WI38 (cell line): ENCODE measurements around the gene GALE.

Experiments
- H3K4me3 ChIP-seq: 2 replicates; pipeline ENCODE4 v1.5.1; 2011; ENCODE audit warnings: low read depth, mild to moderate bottlenecking, control low read depth, low read length
- TF ChIP-seq, protein P1 (sequence below): IDR thresholded peaks from 2 replicates; pipeline ENCODE4 v1.5.1; 2012; ENCODE audit warnings: low read depth, mild to moderate bottlenecking, control low read depth, low read length

GALE gene

DNA sequence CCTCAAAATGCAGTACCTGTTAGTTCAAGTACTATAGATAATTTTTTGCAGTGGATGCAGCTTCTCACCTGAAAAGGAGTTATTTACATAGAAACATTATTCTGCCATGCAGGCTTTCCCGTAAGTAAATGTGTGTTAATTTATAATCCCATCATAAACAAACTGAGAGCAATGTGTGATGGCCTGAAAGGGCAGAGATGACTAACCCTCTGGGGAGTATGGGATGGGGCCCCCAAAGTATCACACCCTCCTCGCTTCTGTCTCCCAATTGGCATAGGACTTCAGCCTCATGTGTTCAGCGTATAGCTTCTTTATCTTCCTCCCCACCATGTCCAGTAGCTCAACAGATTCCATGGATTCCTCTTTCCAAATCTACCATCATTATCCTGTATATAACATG, 17.1 kb upstream of the GALE start:
- TF ChIP-seq, protein P1, sequence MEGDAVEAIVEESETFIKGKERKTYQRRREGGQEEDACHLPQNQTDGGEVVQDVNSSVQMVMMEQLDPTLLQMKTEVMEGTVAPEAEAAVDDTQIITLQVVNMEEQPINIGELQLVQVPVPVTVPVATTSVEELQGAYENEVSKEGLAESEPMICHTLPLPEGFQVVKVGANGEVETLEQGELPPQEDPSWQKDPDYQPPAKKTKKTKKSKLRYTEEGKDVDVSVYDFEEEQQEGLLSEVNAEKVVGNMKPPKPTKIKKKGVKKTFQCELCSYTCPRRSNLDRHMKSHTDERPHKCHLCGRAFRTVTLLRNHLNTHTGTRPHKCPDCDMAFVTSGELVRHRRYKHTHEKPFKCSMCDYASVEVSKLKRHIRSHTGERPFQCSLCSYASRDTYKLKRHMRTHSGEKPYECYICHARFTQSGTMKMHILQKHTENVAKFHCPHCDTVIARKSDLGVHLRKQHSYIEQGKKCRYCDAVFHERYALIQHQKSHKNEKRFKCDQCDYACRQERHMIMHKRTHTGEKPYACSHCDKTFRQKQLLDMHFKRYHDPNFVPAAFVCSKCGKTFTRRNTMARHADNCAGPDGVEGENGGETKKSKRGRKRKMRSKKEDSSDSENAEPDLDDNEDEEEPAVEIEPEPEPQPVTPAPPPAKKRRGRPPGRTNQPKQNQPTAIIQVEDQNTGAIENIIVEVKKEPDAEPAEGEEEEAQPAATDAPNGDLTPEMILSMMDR, result no peak
- H3K4me3 ChIP-seq, result no peak overlapping the region

DNA sequence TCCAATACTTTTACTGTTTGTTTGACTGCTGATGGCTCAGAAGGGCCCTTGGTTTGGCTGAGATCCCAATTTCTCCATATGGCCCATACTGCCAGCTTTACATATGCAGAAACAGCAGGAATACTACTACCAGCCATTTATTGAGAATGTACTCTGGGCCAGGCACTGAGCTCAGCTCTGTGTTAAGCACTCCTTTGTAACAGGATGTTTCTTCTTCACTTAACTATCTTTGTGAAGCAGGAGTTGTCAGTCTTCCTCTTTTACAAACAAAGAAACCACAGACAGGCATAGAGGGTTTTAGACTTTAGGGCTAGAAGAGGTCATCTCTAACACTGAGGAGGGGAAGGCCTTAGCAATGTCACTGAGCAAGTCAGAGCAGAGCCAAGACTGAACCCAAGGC, 16.4 kb upstream of the GALE start:
- TF ChIP-seq, protein P1, result no peak
- no peak overlapping the region for H3K4me3 ChIP-seq

DNA sequence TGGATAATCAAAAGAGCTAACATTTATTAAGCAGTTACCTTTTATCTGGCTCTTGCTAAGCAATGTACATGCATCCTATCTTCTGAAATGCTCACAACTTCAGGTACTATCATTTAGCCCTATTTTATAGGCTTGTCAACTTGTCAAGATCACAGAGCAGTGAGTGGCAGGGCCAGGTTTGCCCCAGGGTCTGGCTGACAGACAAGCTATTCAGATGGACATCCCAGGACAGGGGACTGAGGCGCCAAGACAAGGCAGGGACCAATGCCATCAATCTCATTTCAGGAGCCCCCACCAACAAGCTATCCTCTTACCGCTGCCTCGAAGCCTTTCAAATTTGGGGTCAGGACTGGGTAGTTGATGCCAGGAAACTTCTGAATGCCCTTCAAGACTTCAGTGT, 15.8 kb upstream of the GALE start:
- TF ChIP-seq, protein P1, result no peak
- H3K4me3 ChIP-seq, result no peak overlapping the region

DNA sequence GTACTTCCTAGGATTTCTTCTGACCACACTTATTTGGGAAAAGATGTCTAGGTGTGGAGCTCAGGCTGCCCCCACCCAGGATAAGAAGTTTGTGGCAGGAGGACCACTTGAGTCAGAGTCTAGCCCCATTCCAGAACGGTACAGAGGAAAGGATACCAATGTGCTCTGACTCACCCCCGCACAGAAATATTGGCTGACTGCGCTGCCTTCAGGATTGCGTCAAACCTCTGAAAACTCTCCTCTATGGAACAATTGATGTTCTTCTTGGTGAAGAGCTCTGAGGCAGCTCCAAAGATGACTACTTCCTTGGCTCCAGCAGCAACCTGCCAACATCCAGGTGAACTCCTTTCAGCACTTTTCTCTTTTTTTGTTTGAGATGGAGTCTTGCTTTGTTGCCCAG, 13.5 kb upstream of the GALE start:
- H3K4me3 ChIP-seq, result no peak overlapping the region
- TF ChIP-seq, protein P1, result no peak

DNA sequence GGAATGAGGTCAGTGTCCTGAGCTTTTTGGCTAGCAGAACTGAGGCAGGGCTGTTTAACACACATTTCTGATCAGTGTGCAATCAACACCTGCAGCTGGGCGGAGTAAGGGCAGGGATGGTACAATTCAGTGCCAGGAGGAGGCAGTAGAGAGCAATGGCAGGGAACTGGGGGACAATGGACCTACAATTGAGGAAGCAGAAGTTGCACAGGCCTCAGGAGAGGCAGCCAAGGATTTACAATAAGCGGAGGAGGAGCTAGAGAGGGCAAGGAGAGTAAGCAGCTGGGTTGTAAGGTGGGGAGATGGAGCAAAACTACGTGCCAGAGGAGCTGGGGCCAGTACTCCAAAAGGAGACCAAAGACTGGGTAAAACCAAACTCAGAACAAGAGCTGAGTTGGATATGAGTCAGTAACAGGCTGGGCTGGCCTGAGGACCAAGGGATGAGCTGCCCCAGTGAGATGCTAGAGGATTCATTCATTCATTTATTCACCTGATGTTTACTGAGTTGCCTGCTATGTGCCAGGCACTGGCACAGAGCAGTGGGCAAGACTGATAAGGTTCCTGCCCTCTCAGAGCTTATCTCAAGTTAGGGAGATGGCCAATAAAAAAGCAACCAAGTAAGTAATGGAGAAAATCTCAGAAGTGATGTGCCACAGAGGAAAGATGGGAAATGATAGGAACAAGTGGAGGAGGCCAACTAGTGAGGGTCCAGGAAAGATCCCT, 10.4 kb upstream of the GALE start:
- H3K4me3 ChIP-seq, result no peak overlapping the region
- TF ChIP-seq, protein P1, result peak; percentile 69

DNA sequence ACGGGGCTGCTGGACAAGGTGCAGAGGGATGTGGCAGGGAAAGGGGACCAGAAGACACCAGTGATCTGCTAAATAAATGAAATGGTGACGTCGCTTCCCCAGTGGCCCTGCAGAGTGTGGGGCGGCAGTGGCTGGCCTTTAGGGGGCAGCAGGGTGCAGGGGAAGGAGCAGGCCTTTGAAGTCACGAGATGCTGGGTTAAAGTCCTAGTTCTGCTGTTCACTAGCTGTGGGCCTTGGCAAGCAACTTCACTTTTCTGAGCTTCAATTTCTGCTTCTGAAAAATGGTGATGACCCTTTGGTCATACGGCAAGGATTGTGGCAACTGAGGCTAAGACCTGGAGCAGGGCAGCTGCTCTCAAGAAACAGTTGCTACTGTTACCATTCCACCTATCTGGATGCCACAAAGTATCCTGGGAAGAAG, 9.2 kb upstream of the GALE start:
- no peak overlapping the region for H3K4me3 ChIP-seq
- TF ChIP-seq, protein P1, result peak; percentile 90

DNA sequence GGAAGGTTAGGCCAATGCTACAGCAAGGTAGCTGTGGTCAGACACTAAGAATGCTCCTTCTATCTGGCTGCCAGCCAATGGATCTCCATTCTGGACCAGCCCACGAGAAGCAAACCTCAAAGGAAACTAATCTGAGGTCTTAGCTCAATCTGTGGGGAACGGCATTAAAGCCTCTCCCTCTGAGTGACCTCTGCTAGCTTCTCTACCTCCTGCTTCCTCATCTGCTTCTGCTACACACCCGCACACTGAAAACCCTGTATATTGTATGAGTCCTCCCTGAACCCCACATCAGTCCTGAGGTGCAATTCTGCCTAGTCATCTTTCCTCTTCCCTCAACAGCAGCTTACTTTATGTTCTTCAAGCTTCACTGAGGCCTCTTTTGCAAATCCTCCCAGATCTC, 6.9 kb upstream of the GALE start:
- no peak overlapping the region for H3K4me3 ChIP-seq
- TF ChIP-seq, protein P1, result no peak
